Dermis blood vessel endothelial cell (primary cell): Measurements from ENCODE around the gene KCNIP2. TPM values are rescaled to one million over a fixed set of nuclear protein-coding genes. Genes with fewer than 3 reads are reported as not detected.

Experiments used
- DNase-seq: peaks from one replicate; pipeline ENCODE4 v3.0.0; 2010
- total RNA-seq: library from RNA; depleted of rRNA; stranded (reverse); fragments of >200 nt; gene quantifications from 2 replicates; pipeline ENCODE4 v1.2.3, GENCODE V29; 2014

KCNIP2 gene
- total RNA-seq, 1 donor from 2014 or later, result 0.85 TPM

DNA sequence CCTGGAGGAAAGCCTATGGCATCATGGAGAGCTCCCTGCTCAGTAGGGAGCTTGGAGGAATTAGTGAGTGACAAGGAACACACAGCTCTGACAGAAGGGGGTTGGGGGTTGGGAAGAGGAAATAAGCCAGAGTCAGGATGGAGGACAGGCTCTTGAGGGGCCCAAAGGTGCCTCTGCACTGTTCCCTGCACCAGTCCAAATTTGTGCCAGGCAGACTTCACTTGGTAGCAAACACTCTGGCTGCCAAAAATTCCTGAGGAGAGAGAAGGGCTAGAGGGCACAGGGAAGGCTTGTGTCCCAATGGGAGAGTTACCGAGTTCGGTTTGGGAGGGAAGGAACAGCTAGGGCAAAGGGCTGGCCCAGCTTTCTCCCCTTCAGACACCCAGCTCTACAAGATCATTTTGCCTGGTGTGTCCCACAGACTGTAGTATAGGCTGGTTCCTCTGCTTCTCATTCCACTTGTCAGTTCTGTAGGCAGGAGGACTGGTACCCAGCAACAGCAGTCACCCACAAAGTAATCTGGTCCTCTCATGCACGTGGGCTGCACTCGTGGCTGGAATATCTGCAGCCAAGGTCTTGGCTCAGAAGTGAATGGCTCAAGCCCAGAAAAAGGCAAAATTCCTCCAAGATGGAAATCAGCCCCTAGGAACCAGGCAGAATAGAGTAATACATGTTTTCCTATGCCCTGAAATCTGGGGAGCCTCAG lies 8.0 kb upstream of the KCNIP2 start:
- no peak for DNase-seq

DNA sequence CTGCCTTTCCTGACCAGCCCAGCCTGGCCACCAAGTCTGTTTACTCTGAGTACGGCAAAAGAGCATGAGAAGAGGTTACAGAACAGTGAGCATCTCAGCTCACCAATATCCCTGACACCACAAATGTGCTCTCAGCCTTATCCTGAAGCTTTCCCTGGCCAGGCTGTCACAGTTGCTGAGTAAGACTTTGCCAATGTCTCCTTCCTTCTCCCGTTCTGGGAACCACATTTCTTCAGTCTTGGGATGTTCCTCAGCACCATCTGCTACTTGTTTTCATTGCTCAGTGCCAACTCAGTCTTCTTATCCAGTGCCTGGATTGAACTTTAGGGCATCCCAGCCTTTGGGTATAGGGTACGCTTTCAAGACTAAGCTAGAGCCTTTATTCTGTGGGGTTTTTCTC lies 7.1 kb upstream of the KCNIP2 start:
- no peak for DNase-seq

- peak; percentile 51 for DNase-seq
These were observed 5.3 kb upstream of the KCNIP2 start for GRCh38 chr10:101848894-101849351.

DNA sequence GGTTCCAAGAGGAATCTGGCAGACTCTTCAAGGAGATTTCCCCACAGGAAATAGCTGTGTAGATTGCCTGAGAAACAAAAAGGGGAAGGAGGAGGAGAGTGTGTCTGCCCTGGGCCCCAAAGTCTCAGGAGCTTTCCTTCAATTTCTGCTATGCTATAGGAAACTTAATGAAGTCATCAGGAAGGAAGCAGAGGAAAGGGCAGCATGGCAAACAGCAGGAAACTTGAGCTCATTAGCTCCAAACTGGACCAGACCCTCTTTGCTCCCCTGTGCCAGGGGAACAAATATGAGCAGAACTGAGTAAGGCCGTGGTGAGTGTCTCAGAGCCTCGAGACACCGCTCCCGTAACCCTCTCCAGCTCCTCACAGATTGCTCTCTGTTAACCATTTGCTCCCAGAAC lies 4.8 kb upstream of the KCNIP2 start:
- peak; percentile 70 for DNase-seq

- DNase-seq, result no peak
These were observed 2.3 kb upstream of the KCNIP2 start for GRCh38 chr10:101845893-101846292.

GRCh38 chr10:101841826-101842225 lies 1.8 kb downstream of the KCNIP2 start:
- no peak for DNase-seq

DNA sequence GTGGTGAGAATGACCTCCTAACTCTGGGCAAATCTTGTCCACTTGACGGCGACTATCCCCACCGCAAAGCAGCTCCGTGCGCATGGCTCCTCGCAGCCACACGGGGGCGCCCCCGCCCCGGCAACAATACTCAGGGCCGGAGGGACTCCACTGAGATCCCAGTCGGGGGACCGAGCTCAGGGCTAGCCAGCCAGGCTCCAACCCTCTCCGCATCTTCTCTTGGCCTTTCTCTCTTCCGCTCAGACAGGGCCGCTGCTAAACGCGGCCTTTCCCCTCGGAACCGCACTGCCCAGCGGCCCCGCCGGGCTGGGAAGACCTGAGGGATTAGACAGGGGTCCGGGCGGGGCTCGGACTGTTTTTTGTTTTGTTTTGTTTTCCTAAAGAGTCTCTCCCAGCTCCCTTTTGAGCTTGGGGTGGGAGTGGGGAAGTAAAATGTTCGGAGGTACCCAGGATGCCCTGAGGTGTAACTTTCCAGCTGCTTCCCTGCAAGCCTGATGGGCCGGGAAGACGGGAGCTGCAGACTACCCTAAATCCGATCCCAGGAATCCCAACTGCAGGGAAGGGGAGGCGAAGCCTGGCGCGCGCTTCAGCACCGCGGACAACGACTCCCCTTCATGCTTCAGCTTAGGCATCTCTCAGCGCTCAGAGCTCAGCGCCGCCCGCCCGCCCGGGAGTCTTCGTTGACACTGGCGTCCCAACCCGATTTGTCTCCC lies 2.7 kb downstream of the KCNIP2 start:
- peak; percentile 93 for DNase-seq

- DNase-seq, result no peak
These were observed 3.4 kb downstream of the KCNIP2 start for GRCh38 chr10:101840102-101840684.

GRCh38 chr10:101839416-101840063 lies 4.1 kb downstream of the KCNIP2 start:
- DNase-seq, result peak; percentile 49

DNA sequence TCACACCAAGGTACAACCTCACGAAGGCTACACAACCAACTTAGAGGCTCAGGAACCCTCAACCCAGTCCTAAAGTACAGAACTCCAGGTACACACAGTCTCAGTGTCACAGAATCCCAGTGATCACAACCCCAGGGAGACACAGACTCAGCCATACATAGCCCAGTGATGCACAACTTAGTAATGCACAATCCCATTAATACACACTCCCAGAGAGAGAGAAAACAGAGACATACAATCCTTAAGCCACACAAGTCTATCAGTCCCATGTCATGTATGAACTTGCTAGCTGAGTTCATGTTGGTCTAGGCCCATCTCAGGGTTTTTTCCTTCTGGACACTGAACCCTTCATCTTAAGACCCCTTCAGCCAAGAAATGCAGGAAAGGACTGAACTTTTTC lies 4.6 kb downstream of the KCNIP2 start:
- DNase-seq, result no peak

DNA sequence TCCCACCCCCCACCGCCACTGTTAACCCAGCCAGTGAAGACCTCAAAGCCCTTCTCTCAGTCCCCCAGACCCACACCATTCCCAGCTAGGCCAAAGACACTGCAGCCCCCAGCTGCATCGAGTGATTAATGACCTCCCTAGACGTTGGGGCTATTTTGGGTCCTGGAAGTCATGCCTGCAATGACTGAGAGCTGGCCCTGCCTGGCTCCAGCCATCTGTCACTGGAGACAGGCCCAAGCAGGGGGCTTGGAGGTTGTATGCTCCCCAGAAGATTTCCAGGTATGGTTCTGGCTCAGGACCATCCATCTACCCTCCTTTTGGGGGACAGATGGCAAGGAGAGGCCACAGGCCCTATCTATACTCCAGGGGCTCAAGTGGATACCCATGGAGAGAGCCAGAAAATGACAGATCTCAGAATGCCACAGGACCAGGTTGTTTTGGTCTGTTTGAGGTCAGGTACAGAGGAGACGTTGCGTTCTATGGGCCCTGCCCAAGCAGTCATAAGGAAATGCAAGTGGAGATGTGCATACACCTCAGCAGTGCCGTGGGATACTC lies 5.1 kb downstream of the KCNIP2 start:
- no peak for DNase-seq

GRCh38 chr10:101837748-101838147 lies 5.9 kb downstream of the KCNIP2 start:
- no peak for DNase-seq

GRCh38 chr10:101835362-101835761 lies 8.2 kb downstream of the KCNIP2 start:
- no peak for DNase-seq

- DNase-seq, result no peak
These were observed 9.3 kb downstream of the KCNIP2 start for GRCh38 chr10:101834341-101834740.

DNA sequence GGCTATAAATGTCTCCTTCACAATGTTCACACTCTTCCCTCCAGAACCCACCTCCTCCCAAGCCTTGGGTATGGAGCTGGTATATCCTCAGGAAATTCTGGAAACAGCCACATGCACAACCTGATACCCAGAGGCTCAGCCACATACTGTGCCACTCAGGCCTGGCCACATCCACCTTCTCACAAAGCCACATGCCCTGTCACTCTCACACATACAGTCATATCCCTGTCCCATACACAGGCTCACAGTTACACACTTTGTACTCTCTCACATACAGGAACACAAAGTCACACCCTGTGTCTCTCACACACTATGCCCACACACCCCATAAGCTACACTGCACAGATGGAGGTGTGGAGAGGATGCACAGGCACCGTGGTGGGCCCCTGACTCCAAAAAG lies 10.1 kb downstream of the KCNIP2 start:
- DNase-seq, result no peak

- no peak for DNase-seq
These were observed 11.3 kb downstream of the KCNIP2 start for GRCh38 chr10:101832325-101832771.

DNA sequence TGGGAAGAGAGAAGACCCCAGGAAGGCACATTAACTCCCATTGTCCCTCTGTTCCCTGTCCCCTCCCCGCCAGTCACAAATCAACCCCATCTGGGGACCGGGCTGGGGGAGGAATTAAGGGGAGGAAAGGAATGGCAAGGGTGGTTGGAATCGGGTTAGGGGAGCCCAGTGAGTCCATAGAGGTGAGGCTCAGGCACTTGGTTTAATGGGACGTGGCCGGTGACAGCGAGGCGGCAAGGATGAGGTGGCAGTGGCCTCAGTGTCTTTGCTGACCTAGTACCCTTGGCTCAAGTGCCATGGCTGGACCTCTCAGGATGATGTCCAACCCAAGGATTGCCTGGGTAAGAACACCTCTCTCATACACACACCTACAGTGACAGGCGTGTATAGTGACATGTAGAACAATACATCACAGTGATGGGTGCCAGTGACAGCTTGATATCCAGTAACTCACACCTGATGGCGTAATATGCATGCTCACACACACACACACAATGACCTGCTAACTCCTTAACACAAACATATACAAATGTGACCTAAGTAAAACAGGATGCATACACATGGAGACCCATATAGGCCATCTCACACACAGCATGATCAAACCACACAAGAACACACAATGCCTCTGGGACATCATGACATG lies 12.3 kb downstream of the KCNIP2 start:
- no peak for DNase-seq

DNA sequence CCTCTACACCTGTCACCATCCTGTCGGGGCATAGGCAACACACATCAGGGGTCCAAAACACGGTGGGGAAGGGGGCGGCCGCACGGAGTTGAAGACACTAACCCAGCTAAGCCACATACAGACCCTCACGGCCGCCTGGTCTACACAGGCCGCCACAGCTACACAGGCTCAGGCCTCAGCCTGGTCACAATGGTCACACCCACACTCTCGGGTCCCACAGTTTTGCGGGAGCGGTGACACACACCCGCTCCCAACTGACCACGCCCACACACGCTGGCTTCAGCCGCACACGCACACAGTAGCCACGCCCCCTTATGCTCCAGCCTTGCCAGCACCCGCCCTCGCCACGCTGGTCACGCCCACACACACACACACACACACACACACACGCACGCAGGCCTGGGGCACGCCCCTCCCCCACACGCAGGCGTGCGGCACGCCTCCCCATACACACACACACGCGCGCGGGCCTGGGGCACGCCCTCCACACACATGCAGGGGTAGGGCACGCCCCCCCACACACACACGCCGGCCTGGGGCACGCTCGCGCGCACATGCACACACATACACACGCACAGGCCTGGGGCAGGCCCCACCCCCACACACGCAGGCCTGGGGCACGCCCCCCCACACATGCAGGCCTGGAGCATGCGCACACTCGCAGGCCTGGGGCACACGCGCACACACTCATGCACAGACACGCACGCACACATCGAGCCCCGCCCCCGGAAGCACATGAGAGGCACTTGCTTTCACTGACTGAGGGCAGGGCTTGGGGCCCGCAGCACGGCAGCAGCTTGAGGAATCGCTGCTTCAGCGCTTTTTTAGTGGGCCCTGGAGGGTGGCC lies 13.1 kb downstream of the KCNIP2 start:
- DNase-seq, result peak; percentile 93

DNA sequence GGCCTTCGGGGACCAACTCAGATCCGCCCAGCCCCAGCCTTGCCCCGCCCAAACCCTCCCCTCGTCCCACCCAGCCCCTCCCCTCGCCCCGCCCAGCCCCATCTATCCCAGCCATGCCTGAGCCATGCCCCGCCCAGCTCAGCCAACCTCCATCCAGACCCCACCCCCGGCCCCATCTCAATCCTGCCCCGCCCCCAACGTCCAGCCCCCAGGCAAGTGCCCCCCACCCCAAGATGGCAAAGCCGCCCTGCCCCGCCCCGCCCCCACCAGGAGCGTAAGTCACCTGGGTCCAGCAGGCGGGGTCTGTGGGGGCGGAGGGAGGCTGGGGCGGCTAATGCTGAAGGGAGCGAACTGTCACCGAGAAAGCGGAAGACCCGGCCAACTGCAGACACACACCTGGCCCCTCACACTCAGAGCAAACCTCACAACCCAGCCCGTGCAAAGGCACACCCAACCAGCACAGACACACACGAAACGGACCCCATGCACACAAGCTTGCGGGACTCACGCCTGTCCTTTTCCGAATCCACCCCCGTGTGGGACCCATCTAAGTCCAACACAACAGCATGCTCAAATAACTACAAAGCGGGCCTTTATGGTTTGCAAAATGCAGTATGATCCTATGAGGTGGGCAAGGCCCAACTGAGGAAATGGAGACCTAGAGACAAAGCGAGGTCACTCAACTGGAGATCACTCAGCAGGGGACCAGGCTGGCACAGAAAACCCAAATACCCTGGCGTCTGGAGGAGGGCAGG lies 13.9 kb downstream of the KCNIP2 start:
- peak; percentile 48 for DNase-seq

DNA sequence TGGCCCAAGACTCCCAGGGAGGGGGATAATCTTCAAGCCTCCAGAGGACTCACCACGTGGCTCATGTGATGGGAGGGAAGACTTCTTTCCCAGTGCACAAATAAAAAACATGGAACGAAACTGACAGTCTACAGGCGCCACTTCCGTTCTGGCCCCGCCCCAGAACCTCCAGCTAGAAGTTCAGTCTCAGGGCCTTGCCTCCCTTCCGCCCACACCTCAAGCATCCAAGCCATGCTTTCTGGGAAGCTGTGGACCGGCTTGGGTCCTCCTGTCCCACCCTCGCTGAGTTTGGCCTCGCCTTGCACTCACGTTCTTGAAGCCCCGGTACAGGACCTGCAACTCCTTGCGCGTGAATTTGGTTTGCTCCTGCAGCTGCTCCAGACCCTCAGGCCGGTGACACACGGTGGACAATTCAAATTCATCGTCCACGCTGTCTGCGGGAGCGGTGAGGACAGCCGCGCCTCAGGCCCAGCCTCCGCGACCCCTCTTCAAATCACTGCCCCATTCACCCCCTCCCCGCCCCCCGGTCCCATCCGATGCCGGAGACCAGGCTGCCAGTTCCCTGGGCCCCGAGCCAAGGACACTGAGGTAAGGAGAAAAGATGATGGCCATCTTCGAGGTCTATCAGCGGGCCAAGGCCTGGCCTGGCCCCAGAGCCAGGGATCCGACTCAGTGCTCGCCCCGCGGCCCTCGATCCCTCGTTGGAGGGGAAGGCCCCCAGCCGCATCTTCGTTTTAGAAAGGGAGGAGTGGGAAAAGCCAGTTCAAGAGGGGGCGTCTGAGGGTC lies 14.6 kb downstream of the KCNIP2 start:
- DNase-seq, result no peak
